Natural killer cell treated with Interleukin-12 subunit alpha and Interleukin-12 subunit beta and Interleukin-15 and Interleukin-18, amount 100 ng/mL, for 72 hours (primary cell): ENCODE measurements around the gene FER. TPM values are rescaled to one million over a fixed set of nuclear protein-coding genes. Genes with fewer than 3 reads are reported as not detected.

Experiments
- ATAC-seq, 2 donors: fragments of 150-1000 bp; cut with Tn5 transposase in 1 of 2; sonication (Bioruptor Pico), chemical (Tn5 transposase) in 1 of 2; 2 replicates each; pipeline ENCODE4 v1.10.0; 2021
- DNase-seq: peaks from one replicate; pipeline ENCODE4 v3.0.0; 2022; ENCODE audit warnings: low spot score
- H3K27ac Mint-ChIP-seq, 2 donors: 1 replicate in 1 of 2; 2 replicates in 1 of 2; pipeline ENCODE4 v1.8.0; 2022; ENCODE audit warnings: mixed read lengths in 2 of 2, mild to moderate bottlenecking in 1 of 2, moderate library complexity in 1 of 2
- H3K27me3 Mint-ChIP-seq, 2 donors: 1 replicate in 1 of 2; 2 replicates in 1 of 2; pipeline ENCODE4 v1.8.0; 2022; ENCODE audit warnings: mixed read lengths in 2 of 2
- H3K36me3 Mint-ChIP-seq: one replicate; pipeline ENCODE4 v1.8.0; 2022; ENCODE audit warnings: mixed read lengths
- H3K4me1 Mint-ChIP-seq, 2 donors: 1 replicate in 1 of 2; 2 replicates in 1 of 2; pipeline ENCODE4 v1.8.0; 2022; ENCODE audit warnings: low read depth in 2 of 2, mixed read lengths in 2 of 2, mild to moderate bottlenecking in 1 of 2
- H3K4me3 Mint-ChIP-seq: one replicate; pipeline ENCODE4 v1.8.0; 2022; ENCODE audit warnings: mixed read lengths
- H3K9me3 Mint-ChIP-seq: 2 replicates; pipeline ENCODE4 v1.8.0; 2022; ENCODE audit warnings: mixed read lengths
- total RNA-seq, 2 donors: library from RNA; stranded (reverse); gene quantifications; one replicate each; pipeline ENCODE4 v1.2.3, GENCODE V29; 2022

The FER gene
- total RNA-seq, 2 donors from 2014 or later, result 13.4 to 22.1 TPM

DNA sequence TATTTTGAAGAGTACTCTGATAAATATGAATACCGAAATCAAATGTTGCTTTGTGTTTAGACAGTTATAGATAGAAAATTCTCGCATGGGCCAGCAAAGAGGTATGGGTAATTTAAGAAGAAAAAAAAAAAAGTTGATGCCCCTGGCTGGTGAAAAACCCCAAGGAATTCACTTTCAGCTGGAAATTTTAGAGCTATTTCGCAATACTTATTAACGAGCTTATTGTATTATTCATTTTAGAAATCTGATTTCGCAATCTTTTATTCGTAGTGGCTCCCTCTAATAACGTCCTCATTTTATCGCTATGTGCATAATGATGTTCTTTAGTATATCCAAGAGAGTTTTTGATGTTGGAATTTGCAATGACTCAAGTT is 18.5 kb upstream of the FER start:
- DNase-seq, result no peak
- no peak for ATAC-seq
- peak overlapping the region in 1 of 2 donors; percentile 86 for H3K27ac Mint-ChIP-seq
- peak overlapping the region; percentile 82 for H3K4me3 Mint-ChIP-seq
- peaks cover 2% of the 10 kb centered on the region for H3K9me3 Mint-ChIP-seq
- peaks cover 4 to 7% of the 10 kb centered on the region in 2 donors for H3K27me3 Mint-ChIP-seq
- peaks cover 30 to 32% of the 10 kb centered on the region in 2 donors for H3K4me1 Mint-ChIP-seq
- H3K36me3 Mint-ChIP-seq, result no peaks in the 10 kb centered on the region

DNA sequence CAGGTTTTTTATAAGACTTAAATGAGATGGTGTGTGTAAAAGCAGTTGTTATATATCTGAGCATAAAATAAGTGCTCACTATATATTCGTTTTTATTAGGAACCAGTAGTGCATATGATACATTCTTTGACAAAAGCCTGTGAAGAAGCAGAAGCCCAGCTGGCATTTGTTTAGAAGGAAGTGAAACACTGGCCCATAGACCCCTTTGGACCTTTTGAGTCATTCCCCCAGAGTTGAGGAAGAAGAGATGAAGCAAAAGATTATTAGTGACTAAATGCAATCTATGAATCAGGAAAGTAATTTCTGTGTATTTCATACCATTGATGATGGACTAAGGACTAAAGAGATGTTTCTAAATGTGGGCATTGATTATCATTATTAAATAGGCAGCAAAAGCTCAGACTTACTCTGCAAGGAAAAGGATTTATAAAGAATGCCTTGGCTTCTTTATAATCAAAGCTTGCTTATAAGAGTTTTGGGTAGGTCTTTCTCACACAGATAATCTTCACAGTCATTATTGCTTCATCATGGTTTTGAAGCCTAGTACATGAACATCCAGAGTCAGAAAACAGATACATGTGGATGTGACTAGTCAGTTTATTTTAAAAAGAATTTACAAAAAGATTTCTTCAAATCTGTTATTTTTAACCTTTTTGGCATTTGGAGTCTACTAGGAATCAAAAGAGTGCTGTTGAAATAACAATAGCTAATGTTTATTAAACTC is 16.9 kb upstream of the FER start:
- Mint-ChIP-seq H3K27ac (no peak overlapping the region), H3K27me3 (peaks cover 7 to 11% of the 10 kb centered on the region in 2 donors), H3K4me1 (peaks cover 30 to 32% of the 10 kb centered on the region in 2 donors), H3K9me3 (peaks cover 2% of the 10 kb centered on the region), H3K4me3 (no peak overlapping the region), H3K36me3 (no peaks in the 10 kb centered on the region)
- DNase-seq (no peak), ATAC-seq (no peak)

DNA sequence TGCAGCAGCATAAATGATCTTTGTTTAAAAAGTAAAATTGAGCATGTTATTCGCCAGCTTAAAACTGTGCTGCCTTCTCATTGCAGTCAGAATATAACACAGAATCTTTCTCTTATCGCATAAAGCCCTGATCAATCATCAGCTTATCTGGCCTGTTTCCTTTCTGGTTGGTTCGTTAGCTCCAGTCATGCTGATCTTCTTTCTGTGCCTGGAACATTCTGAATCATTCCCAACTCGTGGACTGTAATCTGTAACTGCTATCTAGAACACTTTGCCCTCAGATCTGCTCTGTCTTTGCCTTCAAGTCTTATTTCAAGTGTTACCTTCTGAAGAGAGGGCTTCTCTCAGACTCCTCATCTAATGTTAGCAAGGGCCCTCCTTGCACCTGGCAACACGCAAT is 11.9 kb upstream of the FER start:
- no peaks in the 10 kb centered on the region for H3K4me1 Mint-ChIP-seq
- no peaks in the 10 kb centered on the region for H3K36me3 Mint-ChIP-seq
- DNase-seq (no peak), ATAC-seq (no peak)
- no peak overlapping the region for H3K4me3 Mint-ChIP-seq
- H3K9me3 Mint-ChIP-seq, result no peaks in the 10 kb centered on the region
- no peak overlapping the region for H3K27ac Mint-ChIP-seq
- H3K27me3 Mint-ChIP-seq, result peaks cover 18% of the 10 kb centered on the region in 2 donors

DNA sequence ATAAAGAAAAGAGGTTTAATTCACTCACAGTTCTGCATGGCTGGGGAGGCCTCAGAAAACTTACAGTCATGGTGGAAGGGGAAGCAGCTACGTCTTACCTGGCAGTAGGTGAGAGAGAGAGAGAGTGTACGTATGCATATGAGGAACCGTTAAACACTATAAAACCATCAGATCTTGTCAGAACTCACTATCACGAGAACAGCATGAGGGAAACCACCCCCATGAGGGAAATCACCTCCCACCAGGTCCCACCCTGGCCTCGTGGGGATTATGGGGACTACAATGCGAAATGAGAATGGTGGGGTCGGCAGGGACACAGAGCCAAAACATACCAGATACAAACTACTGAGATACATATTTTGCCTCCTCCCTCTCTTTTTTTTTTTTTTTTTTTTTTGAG is 10.8 kb upstream of the FER start:
- Mint-ChIP-seq H3K4me3 (no peak overlapping the region), H3K9me3 (no peaks in the 10 kb centered on the region), H3K36me3 (no peaks in the 10 kb centered on the region), H3K4me1 (no peaks in the 10 kb centered on the region), H3K27me3 (peaks cover 18% of the 10 kb centered on the region in 2 donors), H3K27ac (no peak overlapping the region)
- DNase-seq (no peak), ATAC-seq (no peak)

DNA sequence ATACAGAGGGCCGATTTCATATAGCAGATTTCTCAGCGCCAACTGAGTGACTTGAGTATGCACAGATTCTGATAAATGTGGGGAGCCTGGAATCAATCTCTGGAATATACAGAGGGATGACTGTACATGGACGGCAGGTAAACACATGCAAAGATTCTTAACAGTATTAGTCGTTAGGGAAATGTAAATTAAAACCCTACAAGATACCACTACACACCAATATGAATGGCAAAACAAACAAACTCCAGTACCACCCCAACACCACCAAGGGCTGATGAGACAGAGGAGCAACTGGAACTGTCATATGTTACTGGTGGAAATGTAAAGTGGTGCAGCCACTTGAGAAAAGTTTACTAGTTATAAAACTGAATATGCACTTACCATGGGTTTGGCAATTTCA is 8.3 kb upstream of the FER start:
- Mint-ChIP-seq H3K9me3 (no peaks in the 10 kb centered on the region), H3K4me3 (no peak overlapping the region), H3K27me3 (peaks cover 18 to 26% of the 10 kb centered on the region in 2 donors), H3K27ac (no peak overlapping the region), H3K36me3 (no peaks in the 10 kb centered on the region), H3K4me1 (no peaks in the 10 kb centered on the region)
- no peak for ATAC-seq
- no peak for DNase-seq

DNA sequence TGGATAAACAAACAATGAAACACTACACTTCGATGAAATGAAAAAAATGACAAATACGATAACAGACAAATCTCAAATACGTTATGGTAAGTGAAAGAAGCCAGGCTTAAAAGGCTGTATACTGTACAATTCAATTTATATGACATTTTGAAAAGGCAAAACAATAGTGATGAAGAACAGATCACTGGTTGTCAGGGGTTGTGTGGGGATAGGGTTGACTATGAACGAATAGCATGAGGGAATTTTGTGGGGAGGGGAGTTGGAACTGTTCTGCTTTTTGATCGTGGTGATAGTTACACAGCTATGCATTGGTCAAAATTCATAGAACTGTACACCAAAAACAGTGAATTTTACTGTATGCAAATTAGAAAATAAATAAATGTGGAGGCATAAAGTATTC is 7.8 kb upstream of the FER start:
- DNase-seq (no peak), ATAC-seq (no peak)
- Mint-ChIP-seq H3K9me3 (no peaks in the 10 kb centered on the region), H3K27ac (no peak overlapping the region), H3K36me3 (no peaks in the 10 kb centered on the region), H3K4me1 (no peaks in the 10 kb centered on the region), H3K27me3 (peaks cover 18 to 26% of the 10 kb centered on the region in 2 donors), H3K4me3 (no peak overlapping the region)

DNA sequence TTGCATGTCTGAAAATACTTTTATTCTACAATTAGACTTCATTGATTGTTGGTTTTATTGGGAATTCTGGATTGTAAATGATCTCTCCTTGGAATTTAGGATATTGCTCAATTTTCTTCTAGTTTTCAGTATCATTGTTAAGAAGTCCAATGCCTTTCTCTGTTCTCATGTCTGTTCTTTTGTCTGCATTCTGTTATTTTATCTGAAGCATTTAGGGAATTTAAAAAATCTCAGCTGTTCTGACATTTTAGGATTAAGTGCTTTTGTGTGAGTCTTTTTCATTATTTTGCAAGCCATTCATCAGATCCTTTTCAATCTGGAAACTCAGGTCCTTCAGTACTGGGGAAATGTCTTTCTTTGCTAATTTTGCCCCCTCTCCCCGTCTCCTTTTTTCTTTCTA is 4.4 kb upstream of the FER start:
- peaks cover 8 to 16% of the 10 kb centered on the region in 2 donors for H3K27me3 Mint-ChIP-seq
- H3K4me3 Mint-ChIP-seq, result no peak overlapping the region
- no peak for ATAC-seq
- no peak overlapping the region for H3K27ac Mint-ChIP-seq
- peaks cover 9 to 22% of the 10 kb centered on the region in 2 donors for H3K4me1 Mint-ChIP-seq
- no peaks in the 10 kb centered on the region for H3K9me3 Mint-ChIP-seq
- H3K36me3 Mint-ChIP-seq, result no peaks in the 10 kb centered on the region
- DNase-seq, result no peak

DNA sequence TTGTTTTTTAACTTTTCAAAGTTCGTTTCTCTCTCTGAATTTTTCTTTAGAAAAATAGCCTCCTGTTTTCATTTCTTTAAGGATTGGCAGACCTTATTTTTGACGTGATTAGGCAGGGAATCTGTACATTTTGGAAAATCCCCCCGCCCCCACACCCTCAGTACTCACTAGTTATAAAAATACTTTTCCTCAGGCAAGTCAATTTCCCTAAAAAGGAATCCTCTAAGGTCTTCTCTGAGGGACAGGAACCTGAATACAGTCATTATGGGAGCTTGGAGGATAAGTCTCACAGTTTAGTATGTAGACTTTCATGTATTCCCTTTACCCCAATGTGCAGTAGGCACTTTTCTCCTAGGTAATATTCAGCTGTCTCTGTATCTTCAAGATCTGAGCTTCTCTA is 3.9 kb upstream of the FER start:
- Mint-ChIP-seq H3K4me1 (peaks cover 10 to 22% of the 10 kb centered on the region in 2 donors), H3K36me3 (no peaks in the 10 kb centered on the region), H3K4me3 (no peak overlapping the region), H3K27me3 (peaks cover 5 to 16% of the 10 kb centered on the region in 2 donors), H3K27ac (no peak overlapping the region), H3K9me3 (no peaks in the 10 kb centered on the region)
- ATAC-seq (no peak), DNase-seq (no peak)

DNA sequence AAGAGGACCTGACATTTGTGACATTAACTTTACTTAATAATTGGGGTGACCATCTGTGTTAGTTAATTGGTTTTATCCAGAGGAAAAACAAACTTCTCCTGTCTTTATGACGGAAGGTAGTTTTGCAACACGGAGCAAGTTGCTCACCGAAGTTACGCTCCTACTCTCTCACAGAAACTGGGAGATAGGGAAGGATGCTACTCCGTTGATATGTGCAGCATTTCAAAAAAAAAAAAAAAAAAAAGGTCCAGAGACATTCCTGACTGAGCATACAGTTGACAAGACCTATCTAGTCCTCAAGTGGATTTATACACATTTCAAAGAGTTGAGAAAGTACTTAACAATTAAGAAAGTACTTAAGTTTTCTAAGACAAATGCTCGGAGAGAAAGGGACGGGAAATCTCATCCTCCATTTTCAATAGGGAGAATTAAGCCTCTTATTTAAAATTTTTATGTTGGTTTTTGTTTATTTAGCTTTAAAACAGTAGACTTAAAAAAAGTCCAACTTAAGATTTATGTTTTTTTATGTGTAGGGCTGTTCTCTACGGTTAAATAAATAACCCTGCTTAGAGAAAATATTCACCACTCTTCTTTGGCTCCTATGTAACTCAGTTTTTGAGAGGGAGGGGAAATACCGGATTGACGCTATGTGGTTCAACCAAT is 455 bp upstream of the FER start:
- H3K27ac Mint-ChIP-seq, result peak overlapping the region; percentile 75 to 85
- no peak for DNase-seq
- H3K4me3 Mint-ChIP-seq, result peak overlapping the region; percentile 97
- peaks cover 15 to 31% of the 10 kb centered on the region in 2 donors for H3K4me1 Mint-ChIP-seq
- H3K36me3 Mint-ChIP-seq, result no peaks in the 10 kb centered on the region
- H3K9me3 Mint-ChIP-seq, result no peaks in the 10 kb centered on the region
- ATAC-seq, result no peak
- peaks cover 0 to 8% of the 10 kb centered on the region in 2 donors for H3K27me3 Mint-ChIP-seq

DNA sequence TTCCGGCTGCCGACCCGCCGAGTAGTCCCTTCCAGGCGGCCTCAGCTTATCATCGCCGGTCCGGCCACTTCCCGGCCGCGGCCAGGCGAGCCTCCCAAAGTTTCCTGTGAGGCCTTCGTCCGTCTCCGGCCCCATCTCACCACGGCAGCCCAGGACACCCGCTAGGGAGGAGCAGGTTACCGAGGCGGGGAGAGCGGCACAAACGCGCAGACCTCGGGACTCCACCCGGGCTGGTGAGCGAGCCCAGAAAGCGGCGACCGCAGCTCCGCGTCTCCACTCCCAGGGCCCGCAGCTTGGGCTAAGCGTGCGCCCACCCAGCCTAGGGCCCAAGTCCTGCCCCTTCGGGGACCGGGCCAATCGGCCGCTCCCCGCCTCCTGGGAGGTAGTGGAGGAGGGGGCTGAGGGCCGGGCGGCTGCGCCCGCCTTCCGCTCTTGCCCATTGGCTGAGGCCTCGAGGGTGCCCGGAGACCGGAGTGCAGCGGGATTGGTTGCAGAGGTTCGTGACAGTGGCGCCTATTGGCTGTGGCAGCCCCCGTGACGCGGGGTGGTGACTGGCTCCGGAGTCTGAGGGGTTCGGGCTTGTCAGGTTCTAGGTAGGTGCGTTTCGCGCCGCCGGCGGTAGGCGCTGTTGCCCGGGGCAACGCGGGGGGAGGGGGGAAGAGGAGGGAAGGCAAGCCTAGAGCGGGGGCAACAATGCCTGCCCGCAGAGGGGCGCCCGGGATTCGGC is 867 bp downstream of the FER start:
- ATAC-seq (peak; percentile 98), DNase-seq (peak; percentile 99)
- H3K27me3 Mint-ChIP-seq, result peaks cover 0 to 3% of the 10 kb centered on the region in 2 donors
- H3K27ac Mint-ChIP-seq, result peak overlapping the region; percentile 75 to 85
- peak overlapping the region; percentile 97 for H3K4me3 Mint-ChIP-seq
- H3K9me3 Mint-ChIP-seq, result no peaks in the 10 kb centered on the region
- no peaks in the 10 kb centered on the region for H3K36me3 Mint-ChIP-seq
- peaks cover 15 to 31% of the 10 kb centered on the region in 2 donors for H3K4me1 Mint-ChIP-seq

DNA sequence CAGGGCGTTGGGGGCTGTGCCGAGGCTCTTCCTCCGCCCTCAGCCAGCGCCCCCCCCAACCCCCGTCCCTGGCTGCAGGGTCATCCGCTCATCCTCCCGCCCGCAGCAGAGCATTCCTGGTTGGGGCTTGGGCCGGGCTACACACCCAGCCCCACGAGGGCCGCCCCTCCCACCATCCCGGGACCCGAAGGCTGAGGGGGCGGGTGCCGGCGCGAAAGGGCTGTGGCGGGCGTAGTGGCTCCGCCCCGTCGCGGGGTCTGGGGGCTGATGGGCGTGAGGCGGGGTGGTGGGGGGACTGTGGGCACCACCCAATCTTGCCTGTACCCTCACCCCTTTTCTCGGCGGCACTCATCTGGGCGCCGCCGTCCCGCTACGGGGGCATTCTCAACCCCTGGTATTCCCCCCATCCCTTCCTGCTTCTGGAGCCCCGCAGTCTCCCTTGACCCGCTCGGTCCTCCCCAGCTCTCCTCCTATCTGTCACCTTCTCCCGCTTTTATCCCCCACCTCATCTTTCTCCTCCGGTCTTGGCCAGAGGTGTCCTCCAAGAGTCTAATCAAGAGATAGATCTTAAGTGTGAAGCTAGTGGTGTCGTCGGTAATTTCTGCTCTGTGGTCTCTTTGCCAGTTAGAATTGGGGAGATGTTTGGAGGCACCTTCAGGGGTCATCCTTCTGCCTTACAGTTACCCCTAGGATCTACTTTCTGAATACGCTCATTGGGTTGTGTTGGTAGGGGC is 1.6 kb downstream of the FER start:
- Mint-ChIP-seq H3K4me3 (peak overlapping the region; percentile 97), H3K4me1 (peaks cover 15 to 31% of the 10 kb centered on the region in 2 donors), H3K27ac (peak overlapping the region; percentile 75 to 85), H3K27me3 (no peaks in the 10 kb centered on the region), H3K36me3 (no peaks in the 10 kb centered on the region), H3K9me3 (no peaks in the 10 kb centered on the region)
- DNase-seq (peak; percentile 68), ATAC-seq (no peak)

DNA sequence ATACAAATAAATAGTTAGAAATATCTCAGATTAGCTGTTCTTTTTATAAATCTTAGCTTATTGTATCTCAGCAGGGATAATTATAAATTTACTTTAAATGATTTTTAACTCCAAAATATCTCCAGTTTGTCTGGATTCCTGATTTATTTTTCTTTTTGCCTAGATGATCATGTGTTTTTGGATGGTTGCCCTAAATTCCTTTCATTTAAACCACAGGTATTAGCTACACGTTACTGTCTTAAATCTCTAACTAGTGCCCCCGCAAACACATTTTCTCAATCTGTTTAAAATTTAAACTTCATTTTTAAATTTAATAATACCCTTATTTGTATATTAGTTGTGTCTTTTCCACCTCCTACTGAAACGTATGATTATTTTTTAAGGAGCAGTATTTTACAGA is 5.6 kb downstream of the FER start:
- H3K4me3 Mint-ChIP-seq, result no peak overlapping the region
- no peaks in the 10 kb centered on the region for H3K9me3 Mint-ChIP-seq
- H3K27me3 Mint-ChIP-seq, result no peaks in the 10 kb centered on the region
- H3K36me3 Mint-ChIP-seq, result no peaks in the 10 kb centered on the region
- DNase-seq, result no peak
- no peak overlapping the region for H3K27ac Mint-ChIP-seq
- peaks cover 6 to 9% of the 10 kb centered on the region in 2 donors for H3K4me1 Mint-ChIP-seq
- ATAC-seq, result no peak

DNA sequence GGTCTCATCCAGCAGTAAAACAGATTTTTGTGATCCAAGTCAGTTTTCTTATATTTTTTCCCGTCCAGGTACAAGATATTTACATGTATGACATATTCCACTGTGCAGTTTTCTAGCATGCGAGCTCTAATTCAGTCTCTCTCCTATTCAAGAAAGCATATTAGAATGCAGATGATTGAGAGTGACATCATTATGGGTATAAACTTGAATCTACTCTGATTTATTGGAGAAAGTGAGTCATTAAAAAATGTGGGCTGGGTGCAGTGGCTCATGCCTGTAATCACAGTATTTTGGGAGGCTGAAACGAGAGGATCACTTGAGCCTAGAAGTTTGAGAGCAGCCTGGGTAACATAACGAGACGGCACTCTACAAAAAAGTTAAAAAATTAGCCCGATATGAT is 6.2 kb downstream of the FER start:
- no peak for ATAC-seq
- Mint-ChIP-seq H3K4me3 (no peak overlapping the region), H3K27ac (no peak overlapping the region), H3K4me1 (peaks cover 5 to 9% of the 10 kb centered on the region in 2 donors), H3K9me3 (no peaks in the 10 kb centered on the region), H3K27me3 (no peaks in the 10 kb centered on the region), H3K36me3 (no peaks in the 10 kb centered on the region)
- DNase-seq, result no peak
